K562 (cell line): ENCODE data around the gene IRF9. TPM values are rescaled to one million over a fixed set of nuclear protein-coding genes. Genes with fewer than 3 reads are reported as not detected.

Source experiments
- ATAC-seq: fragments of 200-7000 bp; cut with Tn5 transposase; 3 replicates; pipeline ENCODE4 v1.9.1; 2020; ENCODE audit warnings: moderate library complexity
- BruUV-seq: library from RNA; stranded (reverse); fragments of 400-500 nt; replicated peaks from 2 replicates; lab custom pipeline; 2021; lab: Mats Ljungman, UMichigan
- CTCF ChIA-PET: fragments of 300-600 bp; formaldehyde crosslinking; extraction: SDS; loops from one replicate; lab custom pipeline; 2021; ENCODE audit warnings: low intra/inter-chr PET ratio; lab: Yijun Ruan, JAX
- POLR2A ChIA-PET: fragments of 300-600, 350-650 bp; sonication (Branson Sonifier 250); formaldehyde crosslinking; extraction: SDS; loops from one replicate; lab custom pipeline; 2021; ENCODE audit warnings: antibody characterized with exemption, inconsistent platforms; lab: Yijun Ruan, JAX
- DNase-seq, 4 experiments: peaks; one replicate each; pipeline versions ENCODE4 v3.0.0 to v3.0.0-alpha.2; 2011 to 2018; ENCODE audit warnings: low spot score in 3 of 4, mixed read lengths in 3 of 4; ENCODE audit errors: extremely low read depth in 1 of 4
- FAIRE-seq: peaks from 2 replicates; lab custom pipeline; 2011; peaks lifted over from hg19 to GRCh38; lab: Jason Lieb, UNC
- H2AFZ ChIP-seq: 2 replicates; pipeline ENCODE4 v1.6.0; 2011; ENCODE audit warnings: low read depth, low read length, control low read depth, inconsistent platforms
- H3K27ac ChIP-seq: fragments of 200-600 bp; 3 replicates; pipeline ENCODE4 v1.8.0; 2011; ENCODE audit warnings: low read depth, mild to moderate bottlenecking, control low read depth, inconsistent platforms, low read length, moderate library complexity, mixed read lengths; ENCODE audit errors: extremely low read depth
- H3K27me3 ChIP-seq, 2 experiments: fragments of 300-600 bp in 1 of 2; 2 replicates in 1 of 2; 3 replicates in 1 of 2; pipeline versions ENCODE4 v1.6.0 to v1.8.0; 2011; ENCODE audit warnings: inconsistent platforms in 2 of 2, low read length in 2 of 2, mild to moderate bottlenecking in 1 of 2, mixed read lengths in 1 of 2, moderate library complexity in 1 of 2; ENCODE audit not compliant: control insufficient read depth in 2 of 2, insufficient read depth in 2 of 2
- H3K36me3 ChIP-seq: fragments of 300-600 bp; 3 replicates; pipeline ENCODE4 v1.8.0; 2011; ENCODE audit warnings: mild to moderate bottlenecking, low read length, inconsistent platforms; ENCODE audit not compliant: control insufficient read depth, insufficient read depth
- H3K4me1 ChIP-seq, 2 experiments: fragments of 200-600 bp in 1 of 2; replicated peaks in 1 of 2; 2 replicates in 1 of 2; 3 replicates in 1 of 2; pipeline versions ENCODE4 v1.5.1 to v1.8.0; 2011; ENCODE audit warnings: inconsistent platforms in 2 of 2, low read length in 2 of 2, mild to moderate bottlenecking in 1 of 2, mixed read lengths in 1 of 2, moderate library complexity in 1 of 2; ENCODE audit not compliant: control insufficient read depth in 2 of 2, insufficient read depth in 2 of 2
- H3K4me2 ChIP-seq: 2 replicates; pipeline ENCODE4 v1.6.1; 2011; ENCODE audit warnings: low read length, control low read depth, inconsistent platforms, mixed read lengths; ENCODE audit not compliant: insufficient read depth
- H3K4me3 ChIP-seq: fragments of 200-600 bp; sonication (generic), shearing (Covaris generic); 2 replicates; pipeline ENCODE4 v1.5.1; 2016; ENCODE audit warnings: control low read depth, inconsistent platforms
- H3K79me2 ChIP-seq: fragments of 200-600 bp; 3 replicates; pipeline ENCODE4 v1.8.0; 2011; ENCODE audit warnings: low read length, inconsistent platforms; ENCODE audit not compliant: control insufficient read depth, insufficient read depth
- H3K9ac ChIP-seq, 2 experiments: 2 replicates each; pipeline versions ENCODE4 v1.6.0 to v1.6.1; 2011; ENCODE audit warnings: low read depth in 2 of 2, low read length in 2 of 2, control low read depth in 1 of 2, inconsistent platforms in 1 of 2, mild to moderate bottlenecking in 1 of 2, mixed read lengths in 1 of 2; ENCODE audit not compliant: insufficient read depth in 1 of 2
- H3K9me1 ChIP-seq: one replicate; pipeline ENCODE4 v1.6.0; 2011; ENCODE audit warnings: inconsistent platforms, mild to moderate bottlenecking, low read length, moderate library complexity; ENCODE audit not compliant: control insufficient read depth, insufficient read depth
- H3K9me3 ChIP-seq: replicated peaks from 2 replicates; pipeline ENCODE4 v1.5.1; 2011; ENCODE audit warnings: low read depth, low read length, inconsistent platforms; ENCODE audit not compliant: control insufficient read depth, insufficient read depth
- H4K20me1 ChIP-seq: replicated peaks from 2 replicates; pipeline ENCODE4 v1.6.1; 2011; ENCODE audit warnings: low read length, inconsistent platforms, mixed read lengths; ENCODE audit not compliant: control insufficient read depth, insufficient read depth
- CREB3L1 ChIP-seq: fragments of 450-650 bp; IDR thresholded peaks from 2 replicates; pipeline ENCODE4 v1.6.1; 2014; ENCODE audit warnings: low read depth, mild to moderate bottlenecking, moderate library complexity, borderline replicate concordance
- CTBP1 ChIP-seq: fragments of 450-650 bp; IDR thresholded peaks from 2 replicates; pipeline ENCODE4 v1.6.1; 2016; ENCODE audit warnings: borderline replicate concordance
- DMBX1 ChIP-seq: fragments of 250-450 bp; sonication (Bioruptor Pico); IDR thresholded peaks from 2 replicates; pipeline ENCODE4 v1.8.0; 2022; ENCODE audit warnings: inconsistent platforms, mild to moderate bottlenecking, moderate library complexity, borderline replicate concordance
- GATAD2B ChIP-seq: fragments of 450-650 bp; IDR thresholded peaks from 2 replicates; pipeline ENCODE4 v1.6.1; 2017; ENCODE audit warnings: mild to moderate bottlenecking, borderline replicate concordance
- HMGN3 ChIP-seq: IDR thresholded peaks from 2 replicates; pipeline ENCODE4 v1.6.1; 2011; ENCODE audit warnings: borderline replicate concordance, low read depth, mild to moderate bottlenecking, mixed read lengths, low read length; ENCODE audit not compliant: insufficient read length; ENCODE audit errors: extremely low read depth
- NCOA2 ChIP-seq, 2 experiments: fragments of 450-650 bp; IDR thresholded peaks; 2 replicates each; pipeline ENCODE4 v1.6.1; 2018; ENCODE audit warnings: mild to moderate bottlenecking in 2 of 2, moderate library complexity in 1 of 2; ENCODE audit not compliant: partially characterized antibody in 2 of 2
- OTX1 ChIP-seq: fragments of 450-650 bp; formaldehyde crosslinking; IDR thresholded peaks from 2 replicates; pipeline ENCODE4 v1.4.0; 2022; ENCODE audit warnings: mild to moderate bottlenecking
- PHF8 ChIP-seq: fragments of 200-600 bp; sonication (generic); IDR thresholded peaks from 2 replicates; pipeline ENCODE4 v1.6.1; 2012; ENCODE audit warnings: mixed run types, mild to moderate bottlenecking, inconsistent platforms, low read length, moderate library complexity, borderline replicate concordance
- PREB ChIP-seq: sonication (generic); formaldehyde crosslinking; IDR thresholded peaks from 2 replicates; pipeline ENCODE4 v1.8.1; 2023; ENCODE audit warnings: mild to moderate bottlenecking, missing genetic modification reagents
- THRB ChIP-seq: fragments of 450-650 bp; formaldehyde crosslinking; conservative IDR thresholded peaks from 2 replicates; pipeline ENCODE4 v1.4.0; 2022; ENCODE audit warnings: mild to moderate bottlenecking, missing genetic modification characterization
- YBX1 ChIP-seq: fragments of 450-650 bp; IDR thresholded peaks from 2 replicates; pipeline ENCODE4 v1.7.1; 2016; ENCODE audit warnings: mild to moderate bottlenecking
- ZC3H11A ChIP-seq: IDR thresholded peaks from 2 replicates; pipeline ENCODE4 v1.6.1; 2012; ENCODE audit warnings: low read depth, low read length, improper control_type of control experiment
- ZFX ChIP-seq: sonication (generic); formaldehyde crosslinking; IDR thresholded peaks from 2 replicates; pipeline ENCODE4 v1.8.0; 2022; ENCODE audit warnings: mild to moderate bottlenecking, missing genetic modification reagents, moderate library complexity
- ZNF324 ChIP-seq: fragments of 250-450 bp; sonication (Bioruptor Pico); IDR thresholded peaks from 2 replicates; pipeline ENCODE4 v1.4.0; 2020; ENCODE audit warnings: mild to moderate bottlenecking
- WGBS: fragments of 100-300 bp; shearing (Covaris generic); methylation state at CpG from one replicate; pipeline ENCODE4 v1.1.6; 2016; ENCODE audit warnings: low coverage, mixed read lengths; ENCODE audit not compliant: insufficient coverage; ENCODE audit errors: missing lambda C conversion rate; 5-methylcytosine and 5-hydroxymethylcytosine counted together
- in situ Hi-C: fragments of 300-500 bp; cut with MboI; formaldehyde crosslinking; loops from 4 replicates; pipeline ENCODE4 v1.15.0; 2018; ENCODE audit warnings: inconsistent platforms, mixed read lengths
- intact Hi-C: fragments of 100-400 bp; cut with micrococcal nuclease; formaldehyde crosslinking; loops from 2 replicates; pipeline ENCODE4 v1.14.2; 2022
- polyA plus RNA-seq, 8 experiments: library from polyadenylated mRNA; depleted of rRNA in 4 of 8; stranded (reverse) in 5 of 8; unstranded in 3 of 8; fragments of >200 nt; fragmentation: Nextera tagmentation in 2 of 8; fragmentation: Illumina TruSeq in 1 of 8; extraction: Ambion mirVana in 2 of 8; extraction: Trizol in 1 of 8; gene quantifications; 2 replicates each; pipeline versions ENCODE4 v1.2.1 to v1.2.3, GENCODE V29; 2011 to 2014; ENCODE audit warnings: inconsistent platforms in 1 of 8, missing spikeins in 1 of 8
- total RNA-seq, 7 experiments: library from RNA; depleted of rRNA in 6 of 7; stranded (reverse); fragments of >200 nt in 6 of 7; fragmentation: Illumina TruSeq in 2 of 7; extraction: Trizol in 2 of 7; gene quantifications; 2 replicates each; pipeline versions ENCODE4 v1.2.1 to v1.2.3, GENCODE V29; 2011 to 2021; ENCODE audit warnings: low replicate concordance in 1 of 7

Gene IRF9
- total and polyA plus RNA-seq, 9 of the 15 experiments (the other 6 are each of a cell fraction or from before 2014, with no cell fraction given), result 0.79 to 14.8 (median 6.1) TPM

GRCh38 chr14:24113801-24114531 is 47.1 kb upstream of the IRF9 start:
- Histone ChIP-seq H3K4me2 (peak overlapping the region; percentile 94), H3K36me3 (peaks cover 28% of the 10 kb centered on the region; the same call in 2 of the 3 replicates), H3K4me3 (peak overlapping the region; percentile 51), H3K9me1 (no peaks in the 10 kb centered on the region), H3K9me3 (no peaks in the 10 kb centered on the region), H3K27ac (peak overlapping the region; percentile 95), H3K4me1 (peaks cover 10% of the 10 kb centered on the region in 2 experiments; a peak in 4 of 5 replicates), H3K27me3 (no peaks in the 10 kb centered on the region), H3K79me2 (peaks cover 18% of the 10 kb centered on the region), H4K20me1 (no peaks in the 10 kb centered on the region), H3K9ac (peak overlapping the region; percentile 89 to 97), H2AFZ (peak overlapping the region; percentile 87)
- no peak for FAIRE-seq
- DNase-seq, result peak; percentile 68 to 91 (median 71)
- POLR2A ChIA-PET, result interaction anchor here (0.7 to 5.0 kb wide), 18 partner anchors 8 to 193 kb away, joined by 3 to 38 read pairs (median 5); partner anchors contain the start of genes CHMP4A, EMC9, PCK2 and PSME1
- ATAC-seq, result peak; percentile 82
- under 1% methylated on average over 41 of the region's 42 CpGs for WGBS
- BruUV-seq, result no TSS peak
- CTCF ChIA-PET, result interaction anchor here (0.6 kb wide), 1 partner anchor 313 kb away, joined by 3 read pairs; no protein-coding TSS in a partner anchor
- in situ Hi-C loops (no loop called here), intact Hi-C loops (loop anchor here (2.0 kb wide), 2 partner anchors 19 to 33 kb away; partner anchors contain the start of genes PCK2, PSME2 and RNF31)
- TF ChIP-seq HMGN3, result peak; percentile 28
- TF ChIP-seq CREB3L1, result peak; percentile 53; the same call in 1 of the 2 replicates
- TF ChIP-seq ZNF324 (CRISPR knock-in tag), result no peak
- no peak for TF ChIP-seq GATAD2B
- TF ChIP-seq DMBX1 (CRISPR knock-in tag), result 0 out of 2 replicates have a peak, but pooled peaks have one; percentile 18
- 0 out of 2 replicates have a peak, but pooled peaks have one; percentile 31 for TF ChIP-seq THRB (CRISPR knock-in tag)
- TF ChIP-seq ZFX, result peak; percentile 92
- TF ChIP-seq YBX1, result no peak
- TF ChIP-seq NCOA2 (IDR thresholded peaks at IDR 0.05; ENCODE audit: partially characterized antibody in 2 of 2), result peak in 1 of 2 experiments; percentile 99
- peak; percentile 49; the same call in 1 of the 2 replicates for TF ChIP-seq OTX1
- peak; percentile 75 for TF ChIP-seq PHF8
- TF ChIP-seq CTBP1, result peak; percentile 38; the same call in 1 of the 2 replicates
- no peak for TF ChIP-seq ZC3H11A
- TF ChIP-seq PREB (CRISPR knock-in tag), result no peak
